SU-DHL-6 (cell line): Measurements from ENCODE around the gene MRPL21.

Experiments used
- CTCF ChIP-seq: fragments of 200-600 bp; sonication (generic); IDR thresholded peaks from one replicate; pipeline ENCODE4 v1.5.1; 2017; ENCODE audit warnings: antibody characterized with exemption, mild to moderate bottlenecking, low read length, moderate library complexity; ENCODE audit not compliant: insufficient read depth, poor library complexity, severe bottlenecking
- EZH2phosphoT487 ChIP-seq: fragments of 200-600 bp; sonication (generic), shearing (Covaris generic); conservative IDR thresholded peaks from 2 replicates; pipeline ENCODE4 v1.6.1; 2018; ENCODE audit warnings: mild to moderate bottlenecking, antibody characterized with exemption, low read length, moderate library complexity, mixed read lengths

DNA sequence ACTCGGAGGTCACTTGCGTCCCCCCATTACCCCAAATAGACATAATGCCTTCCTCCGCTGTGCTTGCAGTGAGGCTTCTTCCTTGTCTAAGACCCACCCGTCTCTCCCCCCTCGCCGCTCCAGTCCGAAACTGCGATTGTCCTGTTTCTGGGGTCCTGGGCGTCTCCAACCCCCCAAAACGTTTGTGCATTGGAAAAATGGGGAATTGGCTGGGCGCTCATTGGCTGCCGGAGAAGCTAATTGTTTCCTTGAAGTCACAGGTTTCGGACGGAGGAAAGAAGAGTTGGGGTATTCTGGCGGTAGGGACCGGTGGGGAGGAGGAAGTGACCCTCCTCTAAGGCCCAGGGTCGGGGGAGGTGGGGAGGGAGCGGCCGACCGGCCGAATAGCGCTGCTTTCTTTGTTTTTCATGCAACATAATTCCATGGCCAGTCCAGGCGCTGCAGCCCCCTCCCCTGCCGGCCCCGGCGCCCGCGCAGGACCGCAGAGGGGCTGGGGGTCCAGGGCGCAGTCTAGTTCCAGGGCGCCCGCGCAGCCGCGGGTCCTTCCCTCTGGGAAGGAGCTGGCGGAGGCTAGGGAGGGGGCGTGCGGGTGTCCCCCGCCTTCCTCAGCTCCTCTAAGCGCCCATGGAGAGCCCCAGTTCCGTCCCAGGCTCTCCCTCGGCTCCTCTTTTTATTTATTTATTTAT lies 49.2 kb downstream of the MRPL21 start:
- TF ChIP-seq CTCF (no peak), EZH2phosphoT487 (no peak)
